PC-3 (cell line): ENCODE measurements around the gene EHBP1.

Experiments
- CTCF ChIP-seq: fragments of 300-600 bp; sonication (generic); conservative IDR thresholded peaks from 2 replicates; pipeline ENCODE4 v1.5.1; 2017; ENCODE audit warnings: antibody characterized with exemption, low read depth, mild to moderate bottlenecking, low read length
- EZH2 ChIP-seq: fragments of 300-600 bp; sonication (generic); IDR thresholded peaks from one replicate; pipeline ENCODE4 v1.6.1; 2017; ENCODE audit warnings: antibody characterized with exemption, mild to moderate bottlenecking, low read length; ENCODE audit not compliant: unreplicated experiment

GRCh38 chr2:62770629-62771028 lies 65.1 kb downstream of the EHBP1 start:
- TF ChIP-seq EZH2 (no peak), CTCF (no peak)
